Smooth muscle cell (in vitro differentiated cells): ENCODE measurements around the gene HIVEP2. TPM values are rescaled to one million over a fixed set of nuclear protein-coding genes. Genes with fewer than 3 reads are reported as not detected.

Experiments
- DNase-seq: peaks from one replicate; lab custom pipeline; 2025; ENCODE audit not compliant: unreplicated experiment; lab: John Stamatoyannopoulos, UW
- H2AFZ ChIP-seq: fragments of 200-600 bp; sonication (generic); 2 replicates; pipeline ENCODE4 v1.6.0; 2016; ENCODE audit warnings: antibody characterized with exemption, low read depth, mild to moderate bottlenecking
- H3F3A ChIP-seq: fragments of 200-600 bp; sonication (generic); 2 replicates; pipeline ENCODE4 v1.6.0; 2017; ENCODE audit warnings: antibody characterized with exemption, low read depth
- H3K27ac ChIP-seq: fragments of 200-600 bp; sonication (generic); 2 replicates; pipeline ENCODE4 v1.5.1; 2016; ENCODE audit warnings: low read depth, mild to moderate bottlenecking
- H3K27me3 ChIP-seq: fragments of 200-600 bp; sonication (generic); 2 replicates; pipeline ENCODE4 v1.6.1; 2016; ENCODE audit warnings: low read depth, mild to moderate bottlenecking
- H3K36me3 ChIP-seq: fragments of 200-600 bp; sonication (generic); 2 replicates; pipeline ENCODE4 v1.5.1; 2016; ENCODE audit warnings: low read depth
- H3K4me1 ChIP-seq: fragments of 200-600 bp; sonication (generic); 2 replicates; pipeline ENCODE4 v1.5.1; 2016; ENCODE audit warnings: low read depth
- H3K4me2 ChIP-seq: fragments of 200-600 bp; sonication (generic); 2 replicates; pipeline ENCODE4 v1.6.0; 2016; ENCODE audit warnings: mild to moderate bottlenecking
- H3K4me3 ChIP-seq: fragments of 200-600 bp; sonication (generic); 2 replicates; pipeline ENCODE4 v1.5.1; 2016; ENCODE audit warnings: mild to moderate bottlenecking
- H3K79me2 ChIP-seq: fragments of 200-600 bp; sonication (generic); 2 replicates; pipeline ENCODE4 v1.6.0; 2016; ENCODE audit warnings: low read depth, mild to moderate bottlenecking
- H3K9ac ChIP-seq: fragments of 200-600 bp; sonication (generic); 2 replicates; pipeline ENCODE4 v1.6.0; 2016; ENCODE audit warnings: low read depth
- H3K9me3 ChIP-seq: fragments of 200-600 bp; sonication (generic); replicated peaks from 2 replicates; pipeline ENCODE4 v1.5.1; 2016; ENCODE audit warnings: low read depth
- H4K20me1 ChIP-seq: fragments of 200-600 bp; sonication (generic); 2 replicates; pipeline ENCODE4 v1.6.0; 2016; ENCODE audit warnings: low read depth
- WGBS: methylation state at CpG from one replicate; pipeline ENCODE4 v1.1.7; 2016; ENCODE audit warnings: low lambda C conversion rate; 5-methylcytosine and 5-hydroxymethylcytosine counted together
- polyA plus RNA-seq: library from polyadenylated mRNA; unstranded; fragments of >200 nt; fragmentation: Nextera tagmentation; extraction: Ambion mirVana; gene quantifications from 2 replicates; pipeline ENCODE4 v1.2.1, GENCODE V29; 2016
- total RNA-seq: library from RNA; depleted of rRNA; stranded (reverse); fragments of >200 nt; gene quantifications from 2 replicates; pipeline ENCODE4 v1.2.3, GENCODE V29; 2014
- TF ChIP-seq, protein P1 (sequence below): fragments of 200-600 bp; sonication (generic); IDR thresholded peaks from 2 replicates; pipeline ENCODE4 v1.5.1; 2017; ENCODE audit warnings: borderline replicate concordance, mild to moderate bottlenecking, antibody characterized with exemption; ENCODE audit not compliant: insufficient read depth, poor library complexity, severe bottlenecking

The HIVEP2 gene
- total and polyA plus RNA-seq, 2 experiments from 2014 or later: 3.2 to 12.5 TPM

DNA sequence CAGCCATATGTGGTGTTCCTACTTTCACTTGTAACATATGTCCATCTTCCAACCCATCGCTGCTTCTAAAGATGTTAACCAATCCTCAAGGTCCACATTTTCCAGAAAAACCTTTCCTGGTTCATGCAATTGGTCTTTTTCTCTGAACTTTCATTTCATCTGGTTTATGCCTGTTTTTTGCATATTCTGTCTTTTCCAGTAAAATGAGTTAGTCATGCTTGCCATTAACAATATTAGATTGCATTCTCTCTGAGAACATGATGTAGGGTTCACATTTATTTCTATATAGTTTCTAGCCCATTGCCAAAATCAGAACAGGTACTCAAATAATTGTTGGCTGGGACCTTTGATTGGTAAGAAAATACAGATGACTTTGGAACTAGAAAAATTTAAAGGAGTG is 36.7 kb downstream of the HIVEP2 start:
- Histone ChIP-seq H3K27me3 (no peaks in the 10 kb centered on the region), H3K79me2 (peaks cover 53% of the 10 kb centered on the region), H3K9ac (no peak overlapping the region), H4K20me1 (no peaks in the 10 kb centered on the region), H3K4me2 (no peak overlapping the region), H3K27ac (no peak overlapping the region), H3K4me3 (no peak overlapping the region), H3K4me1 (peaks cover 3% of the 10 kb centered on the region), H3K36me3 (no peaks in the 10 kb centered on the region), H3K9me3 (no peaks in the 10 kb centered on the region), H2AFZ (no peak overlapping the region), H3F3A (no peaks in the 10 kb centered on the region)
- 100% methylated on average over 1 of the region's 1 CpG for WGBS
- no peak for DNase-seq
- TF ChIP-seq, protein P1, sequence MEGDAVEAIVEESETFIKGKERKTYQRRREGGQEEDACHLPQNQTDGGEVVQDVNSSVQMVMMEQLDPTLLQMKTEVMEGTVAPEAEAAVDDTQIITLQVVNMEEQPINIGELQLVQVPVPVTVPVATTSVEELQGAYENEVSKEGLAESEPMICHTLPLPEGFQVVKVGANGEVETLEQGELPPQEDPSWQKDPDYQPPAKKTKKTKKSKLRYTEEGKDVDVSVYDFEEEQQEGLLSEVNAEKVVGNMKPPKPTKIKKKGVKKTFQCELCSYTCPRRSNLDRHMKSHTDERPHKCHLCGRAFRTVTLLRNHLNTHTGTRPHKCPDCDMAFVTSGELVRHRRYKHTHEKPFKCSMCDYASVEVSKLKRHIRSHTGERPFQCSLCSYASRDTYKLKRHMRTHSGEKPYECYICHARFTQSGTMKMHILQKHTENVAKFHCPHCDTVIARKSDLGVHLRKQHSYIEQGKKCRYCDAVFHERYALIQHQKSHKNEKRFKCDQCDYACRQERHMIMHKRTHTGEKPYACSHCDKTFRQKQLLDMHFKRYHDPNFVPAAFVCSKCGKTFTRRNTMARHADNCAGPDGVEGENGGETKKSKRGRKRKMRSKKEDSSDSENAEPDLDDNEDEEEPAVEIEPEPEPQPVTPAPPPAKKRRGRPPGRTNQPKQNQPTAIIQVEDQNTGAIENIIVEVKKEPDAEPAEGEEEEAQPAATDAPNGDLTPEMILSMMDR: no peak

DNA sequence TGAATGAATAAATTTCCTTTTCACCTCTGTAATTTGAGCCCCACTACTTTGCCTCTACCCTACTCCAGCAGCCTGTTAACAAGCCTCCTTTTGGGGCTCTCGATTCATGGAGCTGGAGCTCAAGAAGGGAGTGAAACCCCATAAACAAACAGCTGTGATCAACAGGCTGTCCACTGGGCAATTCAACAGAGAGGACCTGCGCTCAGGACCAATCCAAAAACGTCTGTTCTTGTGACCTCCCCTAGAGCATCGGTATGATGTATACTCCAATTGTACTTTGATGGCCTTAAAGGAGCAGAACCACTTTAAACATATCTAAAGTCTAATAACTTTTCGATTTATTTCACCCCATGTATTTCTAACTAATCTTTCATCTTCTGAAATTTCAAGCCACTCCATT is 37.4 kb downstream of the HIVEP2 start:
- no peak overlapping the region for H2AFZ ChIP-seq
- H3K79me2 ChIP-seq: peaks cover 53% of the 10 kb centered on the region
- TF ChIP-seq, protein P1: no peak
- no peak overlapping the region for H3K4me2 ChIP-seq
- 88% methylated on average over 5 of the region's 5 CpGs for WGBS
- H3K9ac ChIP-seq: no peak overlapping the region
- no peak overlapping the region for H3K4me3 ChIP-seq
- no peaks in the 10 kb centered on the region for H3K9me3 ChIP-seq
- H4K20me1 ChIP-seq: no peaks in the 10 kb centered on the region
- no peak for DNase-seq
- no peaks in the 10 kb centered on the region for H3F3A ChIP-seq
- H3K27ac ChIP-seq: no peak overlapping the region
- peaks cover 10% of the 10 kb centered on the region for H3K4me1 ChIP-seq
- no peaks in the 10 kb centered on the region for H3K27me3 ChIP-seq
- no peaks in the 10 kb centered on the region for H3K36me3 ChIP-seq

DNA sequence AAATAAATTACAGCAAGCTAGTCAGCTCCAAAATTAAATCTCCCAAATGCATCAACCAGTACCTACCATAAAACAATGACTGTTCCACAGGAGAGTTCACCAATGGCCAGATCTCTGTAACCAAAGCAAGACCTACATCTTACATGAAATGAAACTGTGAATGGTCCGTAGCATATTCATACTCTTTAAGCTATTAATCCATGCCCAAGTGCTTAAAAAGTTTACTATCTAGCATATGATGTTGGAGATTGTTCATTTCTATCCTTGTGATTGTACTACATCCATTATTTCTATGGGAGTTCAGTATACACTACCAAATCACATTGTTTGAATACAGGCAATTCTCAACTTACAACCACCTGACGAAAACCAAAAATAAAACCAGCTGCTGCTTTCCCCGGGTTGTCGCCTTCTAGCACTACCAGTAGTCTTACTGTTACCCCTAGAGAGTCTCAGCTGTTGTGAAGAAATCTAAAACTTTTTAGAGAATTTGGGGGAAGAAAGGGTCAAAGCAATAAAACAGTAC is 38.0 kb downstream of the HIVEP2 start:
- no peaks in the 10 kb centered on the region for H3K36me3 ChIP-seq
- TF ChIP-seq, protein P1: no peak
- peaks cover 13% of the 10 kb centered on the region for H3K4me1 ChIP-seq
- no peak overlapping the region for H3K27ac ChIP-seq
- no peaks in the 10 kb centered on the region for H4K20me1 ChIP-seq
- H2AFZ ChIP-seq: no peak overlapping the region
- no peaks in the 10 kb centered on the region for H3K27me3 ChIP-seq
- no peaks in the 10 kb centered on the region for H3K9me3 ChIP-seq
- H3K4me3 ChIP-seq: no peak overlapping the region
- no peaks in the 10 kb centered on the region for H3F3A ChIP-seq
- no peak for DNase-seq
- H3K79me2 ChIP-seq: peaks cover 54% of the 10 kb centered on the region
- WGBS: 96% methylated on average over 4 of the region's 4 CpGs
- H3K4me2 ChIP-seq: no peak overlapping the region
- H3K9ac ChIP-seq: no peak overlapping the region

DNA sequence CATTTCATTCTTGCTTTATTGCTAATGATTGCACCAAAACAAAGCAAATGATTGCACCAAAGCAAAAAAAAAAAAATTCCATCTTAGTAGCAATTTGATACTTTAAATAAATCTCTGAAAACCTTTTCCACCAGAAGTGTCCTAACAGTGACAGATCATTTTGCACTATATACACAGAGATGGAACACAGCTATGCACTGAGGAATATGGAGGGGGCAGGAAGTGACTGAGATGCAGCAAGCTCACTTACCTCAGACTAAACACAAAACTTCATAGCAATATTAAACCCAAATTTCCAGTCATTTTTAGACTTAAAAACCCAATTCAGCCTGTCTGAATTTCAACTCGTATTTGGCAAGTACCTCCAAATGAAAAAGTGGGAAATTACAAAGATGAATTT is 41.2 kb downstream of the HIVEP2 start:
- TF ChIP-seq, protein P1: no peak
- Histone ChIP-seq H3F3A (no peaks in the 10 kb centered on the region), H2AFZ (no peak overlapping the region), H3K36me3 (no peaks in the 10 kb centered on the region), H3K9me3 (no peaks in the 10 kb centered on the region), H3K79me2 (peaks cover 48% of the 10 kb centered on the region), H3K27ac (peak overlapping the region; percentile 99), H3K4me1 (peaks cover 25% of the 10 kb centered on the region), H3K4me2 (peak overlapping the region; percentile 77), H3K27me3 (no peaks in the 10 kb centered on the region), H4K20me1 (no peaks in the 10 kb centered on the region), H3K4me3 (no peak overlapping the region), H3K9ac (no peak overlapping the region)
- DNase-seq: no peak
- 92% methylated on average over 1 of the region's 1 CpG for whole genome bisulfite sequencing
